NCI-H187 treated with DMSO at 0.1 percent for 48 hours (cell line): ENCODE measurements around the gene MPV17L2.

Experiments
- DNase-seq: peaks from one replicate; lab custom pipeline; 2025; lab: John Stamatoyannopoulos, UW

Gene MPV17L2

GRCh38 chr19:18245297-18245696 is 52.3 kb downstream of the MPV17L2 start:
- DNase-seq: no peak
